ENCODE data around the gene ALOX12. TPM values are rescaled to one million over a fixed set of nuclear protein-coding genes. Genes with fewer than 3 reads are reported as not detected.

The ALOX12 gene
- total RNA-seq, 1 experiment from 2014 or later, result not detected

DNA sequence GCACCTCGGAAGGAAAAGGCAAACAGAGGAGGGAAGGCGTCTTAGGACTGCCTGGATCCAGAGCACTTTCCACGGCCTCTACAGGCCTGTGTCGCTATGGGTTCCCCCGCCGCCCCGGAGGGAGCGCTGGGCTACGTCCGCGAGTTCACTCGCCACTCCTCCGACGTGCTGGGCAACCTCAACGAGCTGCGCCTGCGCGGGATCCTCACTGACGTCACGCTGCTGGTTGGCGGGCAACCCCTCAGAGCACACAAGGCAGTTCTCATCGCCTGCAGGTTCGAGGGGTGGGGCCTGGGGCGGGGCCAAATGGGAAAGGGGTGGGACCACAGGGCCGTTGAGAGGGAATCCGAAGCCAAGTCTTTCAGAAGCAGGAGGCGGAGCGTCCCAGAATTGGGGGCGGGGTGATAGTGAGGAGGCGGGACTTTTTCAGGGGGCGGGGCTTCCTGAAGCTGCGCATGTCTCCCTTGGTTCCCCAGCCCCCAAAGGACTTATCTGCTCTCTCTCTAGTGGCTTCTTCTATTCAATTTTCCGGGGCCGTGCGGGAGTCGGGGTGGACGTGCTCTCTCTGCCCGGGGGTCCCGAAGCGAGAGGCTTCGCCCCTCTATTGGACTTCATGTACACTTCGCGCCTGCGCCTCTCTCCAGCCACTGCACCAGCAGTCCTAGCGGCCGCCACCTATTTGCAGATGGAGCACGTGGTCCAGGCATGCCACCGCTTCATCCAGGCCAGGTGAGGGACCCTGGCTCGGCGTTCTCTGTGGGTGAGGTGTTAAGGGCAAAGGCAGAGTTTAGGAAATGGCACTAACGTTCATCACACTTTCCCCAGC is 27.9 kb downstream of the ALOX12 start:
- DNase-seq, result no peak
- H3K4me1 ChIP-seq, result no peaks in the 10 kb centered on the region
- H3K27me3 ChIP-seq, result no peaks in the 10 kb centered on the region
- H3K4me3 ChIP-seq, result no peak overlapping the region
- no peaks in the 10 kb centered on the region for H3K9me3 ChIP-seq (replicated peaks)
- no peak overlapping the region for H3K27ac ChIP-seq
- H3K36me3 ChIP-seq, result no peaks in the 10 kb centered on the region

DNA sequence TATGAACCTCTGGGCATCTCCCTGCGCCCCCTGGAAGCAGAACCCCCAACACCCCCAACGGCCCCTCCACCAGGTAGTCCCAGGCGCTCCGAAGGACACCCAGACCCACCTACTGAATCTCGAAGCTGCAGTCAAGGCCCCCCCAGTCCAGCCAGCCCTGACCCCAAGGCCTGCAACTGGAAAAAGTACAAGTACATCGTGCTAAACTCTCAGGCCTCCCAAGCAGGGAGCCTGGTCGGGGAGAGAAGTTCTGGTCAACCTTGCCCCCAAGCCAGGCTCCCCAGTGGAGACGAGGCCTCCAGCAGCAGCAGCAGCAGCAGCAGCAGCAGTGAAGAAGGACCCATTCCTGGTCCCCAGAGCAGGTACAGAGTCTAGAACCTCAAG is 28.5 kb downstream of the ALOX12 start:
- Histone ChIP-seq H3K27ac (no peak overlapping the region), H3K9me3 (replicated peaks) (no peaks in the 10 kb centered on the region), H3K4me1 (no peaks in the 10 kb centered on the region), H3K36me3 (no peaks in the 10 kb centered on the region), H3K4me3 (no peak overlapping the region), H3K27me3 (no peaks in the 10 kb centered on the region)
- no peak for DNase-seq

DNA sequence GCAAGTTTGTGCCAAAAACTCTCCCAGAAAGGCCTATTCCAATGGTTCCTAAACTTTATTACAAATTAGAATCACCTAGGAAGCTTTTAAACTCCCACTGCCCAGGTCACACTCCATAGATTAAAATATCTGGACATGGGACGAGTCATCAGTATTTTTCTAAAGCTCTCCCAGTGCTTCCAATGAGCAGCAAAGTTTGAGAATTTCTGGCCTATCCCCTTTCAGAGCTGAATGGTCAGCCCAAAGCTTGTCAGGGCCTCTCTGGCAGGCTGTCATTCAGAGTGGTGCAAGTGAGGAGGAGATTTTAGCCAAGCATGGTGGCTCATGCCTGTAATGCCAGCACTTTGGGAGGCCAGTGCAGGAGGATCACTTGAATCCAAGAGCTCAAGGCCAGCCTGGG is 29.4 kb downstream of the ALOX12 start:
- H3K4me3 ChIP-seq, result no peak overlapping the region
- H3K27ac ChIP-seq, result no peak overlapping the region
- no peaks in the 10 kb centered on the region for H3K9me3 ChIP-seq (replicated peaks)
- H3K36me3 ChIP-seq, result no peaks in the 10 kb centered on the region
- H3K27me3 ChIP-seq, result no peaks in the 10 kb centered on the region
- no peaks in the 10 kb centered on the region for H3K4me1 ChIP-seq
- DNase-seq, result no peak

DNA sequence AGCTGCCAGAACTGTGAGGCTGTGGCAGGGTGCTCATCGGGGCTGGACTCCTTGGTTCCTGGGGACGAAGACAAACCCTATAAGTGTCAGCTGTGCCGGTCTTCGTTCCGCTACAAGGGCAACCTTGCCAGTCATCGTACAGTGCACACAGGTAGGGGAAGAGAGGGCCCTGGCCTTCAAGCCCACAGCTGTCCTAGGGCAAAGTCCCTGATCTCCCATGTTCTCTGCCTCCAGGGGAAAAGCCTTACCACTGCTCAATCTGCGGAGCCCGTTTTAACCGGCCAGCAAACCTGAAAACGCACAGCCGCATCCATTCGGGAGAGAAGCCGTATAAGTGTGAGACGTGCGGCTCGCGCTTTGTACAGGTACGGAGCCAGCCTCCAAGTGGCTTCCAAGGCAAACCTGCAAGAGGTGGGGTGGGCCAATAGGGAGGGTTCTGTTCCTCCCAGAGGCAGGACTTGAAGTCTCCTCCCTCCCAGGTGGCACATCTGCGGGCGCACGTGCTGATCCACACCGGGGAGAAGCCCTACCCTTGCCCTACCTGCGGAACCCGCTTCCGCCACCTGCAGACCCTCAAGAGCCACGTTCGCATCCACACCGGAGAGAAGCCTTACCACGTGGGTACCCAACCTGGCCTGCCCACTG is 30.7 kb downstream of the ALOX12 start:
- Histone ChIP-seq H3K4me3 (no peak overlapping the region), H3K9me3 (replicated peaks) (no peaks in the 10 kb centered on the region), H3K27ac (no peak overlapping the region), H3K36me3 (no peaks in the 10 kb centered on the region), H3K4me1 (no peaks in the 10 kb centered on the region), H3K27me3 (no peaks in the 10 kb centered on the region)
- DNase-seq, result no peak

DNA sequence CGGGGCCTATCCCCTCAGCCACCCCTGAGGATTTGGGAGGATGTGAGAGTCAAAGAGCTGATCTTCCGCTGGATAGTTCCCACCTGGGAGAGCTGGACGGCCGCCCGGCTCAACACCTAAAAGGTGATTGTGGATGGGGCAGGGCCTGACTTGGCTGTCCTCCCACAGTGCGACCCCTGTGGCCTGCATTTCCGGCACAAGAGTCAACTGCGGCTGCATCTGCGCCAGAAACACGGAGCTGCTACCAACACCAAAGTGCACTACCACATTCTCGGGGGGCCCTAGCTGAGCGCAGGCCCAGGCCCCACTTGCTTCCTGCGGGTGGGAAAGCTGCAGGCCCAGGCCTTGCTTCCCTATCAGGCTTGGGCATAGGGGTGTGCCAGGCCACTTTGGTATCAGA is 31.5 kb downstream of the ALOX12 start:
- no peaks in the 10 kb centered on the region for H3K27me3 ChIP-seq
- no peak overlapping the region for H3K4me3 ChIP-seq
- H3K36me3 ChIP-seq, result no peaks in the 10 kb centered on the region
- no peak for DNase-seq
- no peaks in the 10 kb centered on the region for H3K4me1 ChIP-seq
- H3K27ac ChIP-seq, result no peak overlapping the region
- H3K9me3 ChIP-seq (replicated peaks), result no peaks in the 10 kb centered on the region

DNA sequence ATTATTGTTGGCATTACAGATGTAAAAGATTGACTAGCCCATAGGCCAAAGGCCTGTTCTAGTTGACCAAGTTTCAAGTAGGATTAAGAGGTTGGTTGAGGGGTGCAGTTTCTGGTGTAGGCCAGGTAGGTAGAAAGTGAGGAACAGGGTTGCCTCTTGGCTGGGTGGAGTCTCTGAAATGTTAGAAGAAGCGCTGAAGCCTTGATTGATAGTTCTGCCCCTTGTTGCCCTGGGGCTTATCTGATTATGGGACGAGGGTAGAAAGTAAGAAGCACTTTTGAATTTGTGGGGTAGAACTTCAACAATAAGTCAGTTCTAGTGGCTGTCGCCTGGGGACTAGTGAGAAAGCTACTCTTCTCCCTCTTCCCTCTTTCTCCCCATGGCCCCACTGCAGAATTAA is 33.2 kb downstream of the ALOX12 start:
- Histone ChIP-seq H3K9me3 (replicated peaks) (no peaks in the 10 kb centered on the region), H3K36me3 (no peaks in the 10 kb centered on the region), H3K4me1 (no peaks in the 10 kb centered on the region), H3K27me3 (no peaks in the 10 kb centered on the region), H3K27ac (no peak overlapping the region), H3K4me3 (no peak overlapping the region)
- DNase-seq, result no peak

DNA sequence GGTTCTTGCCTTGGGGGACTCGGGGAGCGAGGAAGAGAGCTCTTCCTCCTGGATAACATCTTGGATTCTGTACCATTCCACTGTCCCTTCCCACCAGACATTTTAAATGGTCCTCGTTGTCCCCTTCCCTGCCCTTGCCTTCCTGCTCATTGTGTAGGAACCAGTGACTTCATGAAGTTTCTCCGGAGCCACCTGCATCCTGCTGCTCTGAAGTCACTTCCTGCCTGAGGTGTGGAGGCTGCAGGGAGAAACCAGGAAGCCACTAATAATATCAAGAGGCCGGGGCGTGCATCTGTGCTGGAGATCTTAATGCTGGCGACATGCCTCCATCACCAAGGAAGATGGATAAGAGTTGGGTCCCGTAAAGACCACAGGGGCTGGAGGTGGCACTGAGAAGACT is 33.8 kb downstream of the ALOX12 start:
- H3K4me1 ChIP-seq, result no peaks in the 10 kb centered on the region
- no peak overlapping the region for H3K27ac ChIP-seq
- H3K36me3 ChIP-seq, result no peaks in the 10 kb centered on the region
- no peak overlapping the region for H3K4me3 ChIP-seq
- no peaks in the 10 kb centered on the region for H3K9me3 ChIP-seq (replicated peaks)
- no peaks in the 10 kb centered on the region for H3K27me3 ChIP-seq
- DNase-seq, result no peak

DNA sequence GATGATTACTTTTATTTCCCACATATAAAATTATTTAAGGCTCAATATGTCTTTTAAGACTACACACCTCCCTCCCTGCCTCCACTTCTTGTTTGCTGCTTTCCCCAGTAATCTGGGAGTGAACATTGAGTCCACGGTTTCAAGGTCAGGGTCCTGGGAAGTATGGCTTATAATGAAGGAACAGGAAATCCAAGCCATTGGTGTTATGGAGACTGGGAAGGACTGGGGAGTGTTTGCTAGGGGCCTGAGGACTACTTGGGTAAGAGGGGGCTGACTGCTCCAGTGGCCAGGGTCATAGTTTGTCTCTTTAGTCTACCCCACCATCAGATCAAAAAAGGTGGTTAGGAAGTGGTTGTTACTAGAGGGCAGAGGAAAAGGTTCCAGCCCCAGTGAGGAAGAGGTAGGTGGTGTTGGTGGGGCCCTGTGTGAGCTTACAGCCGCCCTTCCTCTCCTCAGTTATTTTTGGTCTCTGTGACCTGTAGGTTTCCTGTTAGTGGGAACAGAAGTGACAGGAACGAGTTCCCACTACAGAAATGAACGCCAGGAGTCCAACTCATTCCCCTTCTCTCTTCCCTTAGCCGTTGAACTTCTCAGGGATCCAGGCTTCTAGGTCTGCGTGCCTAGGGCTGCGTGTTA is 39.2 kb downstream of the ALOX12 start:
- H3K27ac ChIP-seq, result no peak overlapping the region
- H3K4me1 ChIP-seq, result no peaks in the 10 kb centered on the region
- no peaks in the 10 kb centered on the region for H3K27me3 ChIP-seq
- H3K9me3 ChIP-seq (replicated peaks), result no peaks in the 10 kb centered on the region
- no peak for DNase-seq
- H3K36me3 ChIP-seq, result no peaks in the 10 kb centered on the region
- peak overlapping the region; percentile 65 for H3K4me3 ChIP-seq

DNA sequence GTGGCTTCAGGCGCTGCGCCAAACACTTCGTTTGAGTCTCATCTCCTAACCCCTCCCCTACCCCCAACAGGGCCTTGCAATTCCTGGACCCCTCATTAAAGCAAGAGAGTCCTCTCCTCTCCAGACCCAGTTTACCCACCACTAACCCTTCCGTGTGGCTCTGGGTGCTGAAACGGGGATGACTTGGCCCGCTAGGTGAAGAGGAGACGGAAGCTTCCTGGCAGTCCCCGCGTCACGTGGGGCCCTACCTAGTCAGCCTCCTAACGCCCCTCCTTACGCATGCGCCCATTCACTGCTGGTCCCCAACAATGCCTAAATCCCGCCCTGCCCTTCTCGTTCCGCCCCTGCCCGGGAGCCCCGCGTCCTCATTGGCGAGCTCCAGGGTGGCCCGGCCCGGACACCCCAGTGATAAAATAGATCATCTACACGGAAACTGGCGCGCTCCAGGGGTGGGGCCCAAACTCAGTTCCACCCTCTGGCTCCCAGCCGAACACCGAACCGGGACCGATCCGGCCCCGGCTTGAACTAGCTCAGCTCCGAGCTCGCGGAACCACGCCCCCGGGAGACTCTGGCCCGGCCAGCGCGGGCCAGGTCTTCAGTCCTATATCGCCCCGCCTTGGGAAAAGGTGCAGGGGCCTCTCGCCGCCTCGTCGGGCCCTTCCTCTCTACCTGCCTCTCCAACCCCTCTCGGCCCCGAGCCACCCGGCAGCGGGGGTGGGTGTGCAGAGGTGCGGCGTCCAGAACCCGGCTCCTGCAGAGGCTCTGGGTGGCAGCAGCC is 39.9 kb downstream of the ALOX12 start, which contains the start of gene SLC16A13:
Gene SLC16A13 (plus strand): TSS at position 425 of the 778 bp plus-strand sequence. CDS start 368 bp downstream, outside the sequence.
- DNase-seq, result peak; percentile 82 to 87
- H3K36me3 ChIP-seq, result no peaks in the 10 kb centered on the region

DNA sequence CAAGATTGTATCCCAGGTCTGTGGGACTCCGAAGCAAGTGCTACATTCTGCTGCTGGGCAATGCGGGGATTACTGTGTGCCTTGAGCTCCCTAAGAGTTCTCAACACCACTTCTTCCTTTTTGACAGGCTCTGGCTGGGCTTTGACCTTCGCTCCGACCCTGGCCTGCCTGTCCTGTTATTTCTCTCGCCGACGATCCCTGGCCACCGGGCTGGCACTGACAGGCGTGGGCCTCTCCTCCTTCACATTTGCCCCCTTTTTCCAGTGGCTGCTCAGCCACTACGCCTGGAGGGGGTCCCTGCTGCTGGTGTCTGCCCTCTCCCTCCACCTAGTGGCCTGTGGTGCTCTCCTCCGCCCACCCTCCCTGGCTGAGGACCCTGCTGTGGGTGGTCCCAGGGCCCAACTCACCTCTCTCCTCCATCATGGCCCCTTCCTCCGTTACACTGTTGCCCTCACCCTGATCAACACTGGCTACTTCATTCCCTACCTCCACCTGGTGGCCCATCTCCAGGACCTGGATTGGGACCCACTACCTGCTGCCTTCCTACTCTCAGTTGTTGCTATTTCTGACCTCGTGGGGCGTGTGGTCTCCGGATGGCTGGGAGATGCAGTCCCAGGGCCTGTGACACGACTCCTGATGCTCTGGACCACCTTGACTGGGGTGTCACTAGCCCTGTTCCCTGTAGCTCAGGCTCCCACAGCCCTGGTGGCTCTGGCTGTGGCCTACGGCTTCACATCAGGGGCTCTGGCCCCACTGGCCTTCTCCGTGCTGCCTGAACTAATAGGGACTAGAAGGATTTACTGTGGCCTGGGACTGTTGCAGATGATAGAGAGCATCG is 42.4 kb downstream of the ALOX12 start:
- Histone ChIP-seq H3K36me3 (no peaks in the 10 kb centered on the region), H3K9me3 (replicated peaks) (no peaks in the 10 kb centered on the region), H3K4me1 (no peaks in the 10 kb centered on the region), H3K27me3 (no peaks in the 10 kb centered on the region), H3K27ac (no peak overlapping the region), H3K4me3 (no peak overlapping the region)
- no peak for DNase-seq

More for the DNA sequence above, 39.9 kb downstream of the ALOX12 start, which contains the start of gene SLC16A13:
- Histone ChIP-seq H3K27me3 (no peaks in the 10 kb centered on the region), H3K9me3 (replicated peaks) (no peaks in the 10 kb centered on the region), H3K4me1 (no peaks in the 10 kb centered on the region), H3K27ac (no peak within 1 kb of the TSS), H3K4me3 (peak within 1 kb of the TSS; percentile 65)

DNA sequence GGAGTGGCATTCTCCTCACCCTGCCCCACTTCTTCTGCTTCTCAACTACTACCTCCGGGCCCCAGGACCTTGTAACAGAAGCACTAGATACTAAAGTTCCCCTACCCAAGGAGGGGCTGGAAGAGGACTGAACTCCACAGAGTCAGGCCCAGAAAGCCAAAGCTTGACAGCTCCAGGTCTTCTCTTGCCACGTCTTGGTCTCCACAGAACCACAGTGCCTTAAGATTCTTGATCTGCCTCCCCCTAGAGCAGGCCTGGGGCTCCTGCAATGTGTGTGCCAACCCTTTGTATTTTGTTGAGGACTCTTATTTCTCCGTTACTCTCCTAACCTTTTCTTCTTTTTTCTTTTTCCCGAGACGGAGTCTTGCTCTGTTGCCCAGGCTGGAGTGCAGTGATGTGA is 44.0 kb downstream of the ALOX12 start:
- Histone ChIP-seq H3K36me3 (no peaks in the 10 kb centered on the region), H3K4me3 (no peak overlapping the region), H3K4me1 (no peaks in the 10 kb centered on the region), H3K9me3 (replicated peaks) (no peaks in the 10 kb centered on the region), H3K27me3 (no peaks in the 10 kb centered on the region), H3K27ac (no peak overlapping the region)
- DNase-seq, result no peak

DNA sequence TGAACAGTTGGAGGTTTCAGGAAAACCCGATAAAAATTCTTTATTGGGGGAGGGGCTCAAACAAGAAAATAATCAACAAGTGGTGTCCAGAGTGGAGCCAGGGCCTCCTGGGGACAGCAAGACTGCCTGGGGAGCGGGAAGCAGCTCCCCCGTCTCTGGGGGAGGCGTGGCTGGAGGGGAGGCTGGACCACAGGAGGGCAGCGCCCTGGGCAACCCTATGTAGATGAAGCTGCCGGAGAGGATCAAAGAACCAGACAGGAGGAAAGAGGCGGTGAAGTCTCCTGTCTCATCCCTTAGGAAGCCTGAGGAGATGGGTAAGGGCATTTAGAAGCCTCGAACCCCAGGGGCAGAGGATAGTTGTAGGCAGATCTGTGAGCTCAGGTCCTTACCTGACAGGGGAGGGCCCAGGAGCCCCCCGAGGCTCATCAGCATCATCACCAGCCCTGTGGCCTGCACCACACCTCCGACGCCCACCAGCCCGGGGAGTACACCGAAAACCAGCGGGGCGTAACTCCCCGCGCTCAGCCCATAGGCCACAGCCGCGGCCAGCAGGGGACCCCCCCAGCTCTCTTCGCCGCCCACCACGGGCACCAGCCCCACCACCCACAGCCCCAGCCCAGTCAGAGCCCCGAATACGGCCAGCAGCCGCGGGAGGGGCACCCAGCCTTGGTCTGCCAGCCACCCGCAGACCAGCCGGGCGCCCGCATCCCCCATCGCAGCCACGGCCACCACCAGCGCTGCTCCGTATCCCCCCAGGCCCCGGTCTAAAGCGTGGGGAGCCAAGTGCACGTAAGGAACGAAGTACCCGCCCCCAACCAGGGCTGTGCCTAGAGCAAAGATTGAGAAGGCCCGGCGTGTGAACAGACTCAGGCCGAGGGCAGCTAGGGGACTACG is 46.0 kb downstream of the ALOX12 start:
- Histone ChIP-seq H3K27me3 (no peaks in the 10 kb centered on the region), H3K27ac (no peak overlapping the region)

DNA sequence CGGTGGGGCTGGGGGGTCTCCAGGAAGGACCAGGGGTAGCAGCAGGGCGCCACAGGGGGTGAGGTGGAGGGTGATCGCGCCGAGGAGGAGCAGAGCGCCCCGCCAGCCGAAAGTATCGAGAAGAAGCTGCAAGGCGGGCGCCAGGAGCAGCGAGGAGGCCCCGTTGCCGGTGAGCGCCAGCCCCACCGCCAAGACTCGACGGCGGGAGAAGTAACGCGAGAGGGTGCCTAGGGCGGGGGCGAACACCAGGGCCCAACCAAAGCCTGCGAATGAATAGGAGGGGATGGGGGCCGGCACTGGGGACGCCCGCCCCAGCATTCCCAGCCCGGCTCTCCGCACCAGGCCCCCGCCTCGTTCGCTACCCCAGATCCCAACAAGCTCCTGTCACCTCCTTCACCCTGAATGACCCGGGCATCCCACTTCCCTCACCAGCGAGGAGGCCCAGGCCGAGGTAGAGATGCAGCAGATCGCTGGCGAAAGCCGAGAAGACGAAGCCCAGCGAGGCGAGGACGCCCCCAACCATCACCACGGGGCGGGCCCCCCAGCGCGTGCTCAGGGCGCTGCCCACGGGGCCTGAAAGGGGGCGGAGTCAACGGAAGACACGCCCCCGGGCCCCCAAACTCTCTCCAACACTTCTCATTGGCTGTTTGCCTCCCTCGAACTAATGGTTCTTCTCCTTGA is 46.8 kb downstream of the ALOX12 start:
- H3K27me3 ChIP-seq, result no peaks in the 10 kb centered on the region
- no peak overlapping the region for H3K27ac ChIP-seq
- no peaks in the 10 kb centered on the region for H3K36me3 ChIP-seq
- DNase-seq, result no peak
- H3K4me3 ChIP-seq, result no peak overlapping the region
- no peaks in the 10 kb centered on the region for H3K4me1 ChIP-seq
- H3K9me3 ChIP-seq (replicated peaks), result no peaks in the 10 kb centered on the region

More for the DNA sequence above, 46.0 kb downstream of the ALOX12 start:
- no peak overlapping the region for H3K4me3 ChIP-seq
- DNase-seq, result no peak
- no peaks in the 10 kb centered on the region for H3K4me1 ChIP-seq
- no peaks in the 10 kb centered on the region for H3K36me3 ChIP-seq
- H3K9me3 ChIP-seq (replicated peaks), result no peaks in the 10 kb centered on the region
